ENCODE measurements around the gene SLF2. TPM values are rescaled to one million over a fixed set of nuclear protein-coding genes. Genes with fewer than 3 reads are reported as not detected.

The SLF2 gene
- total and polyA plus RNA-seq, 4 donors, result 4.0 to 18.8 (median 12.1) TPM

GRCh38 chr10:100943508-100943907 is 30.7 kb downstream of the SLF2 start:
- Histone ChIP-seq H3K9me3 (ENCODE audit: control insufficient read depth in 4 of 4, low read length in 3 of 4) (no peaks in the 10 kb centered on the region), H3K9ac (ENCODE audit: low read depth in 1 of 2, low read length in 2 of 2) (no peak overlapping the region), H3K36me3 (ENCODE audit: control insufficient read depth in 4 of 4, insufficient read depth in 3 of 4, low read depth in 1 of 4, low read length in 3 of 4) (peaks cover 10 to 70% (median 52%) of the 10 kb centered on the region in 4 donors), H3K27me3 (ENCODE audit: control insufficient read depth in 4 of 4, insufficient read depth in 4 of 4, low read length in 3 of 4) (no peaks in the 10 kb centered on the region), H3K4me1 (ENCODE audit: control insufficient read depth in 4 of 4, insufficient read depth in 4 of 4, low read length in 3 of 4) (no peaks in the 10 kb centered on the region), H3K27ac (ENCODE audit: low read depth in 1 of 2, low read length in 2 of 2) (no peak overlapping the region), H3K4me3 (ENCODE audit: low read depth in 1 of 3, low read length in 3 of 3) (no peak overlapping the region)
- no peak for TF ChIP-seq TAF1 (conservative IDR thresholded peaks at IDR 0.05)
- TF ChIP-seq RXRA (IDR thresholded peaks at IDR 0.05), result no peak
- TF ChIP-seq GABPA (IDR thresholded peaks at IDR 0.05 in 1 of 2, conservative IDR thresholded peaks at IDR 0.05 in 1 of 2), result no peak
- TF ChIP-seq NR2F2 (IDR thresholded peaks at IDR 0.05), result no peak
- TF ChIP-seq ZBTB33 (IDR thresholded peaks at IDR 0.05), result no peak
- DNase-seq (ENCODE audit: low spot score), result no peak

- Histone ChIP-seq H3K27me3 (ENCODE audit: control insufficient read depth in 4 of 4, insufficient read depth in 4 of 4, low read length in 3 of 4) (no peaks in the 10 kb centered on the region), H3K9me3 (ENCODE audit: control insufficient read depth in 4 of 4, low read length in 3 of 4) (no peaks in the 10 kb centered on the region), H3K27ac (ENCODE audit: low read depth in 1 of 2, low read length in 2 of 2) (no peak overlapping the region), H3K4me1 (ENCODE audit: control insufficient read depth in 4 of 4, insufficient read depth in 4 of 4, low read length in 3 of 4) (no peaks in the 10 kb centered on the region), H3K9ac (ENCODE audit: low read depth in 1 of 2, low read length in 2 of 2) (no peak overlapping the region), H3K4me3 (ENCODE audit: low read depth in 1 of 3, low read length in 3 of 3) (no peak overlapping the region), H3K36me3 (ENCODE audit: control insufficient read depth in 4 of 4, insufficient read depth in 3 of 4, low read depth in 1 of 4, low read length in 3 of 4) (peaks cover 6 to 76% (median 56%) of the 10 kb centered on the region in 4 donors)
- no peak for TF ChIP-seq JUND (IDR thresholded peaks at IDR 0.05)
- no peak for TF ChIP-seq SP1 (IDR thresholded peaks at IDR 0.05)
- TF ChIP-seq, protein P1, sequence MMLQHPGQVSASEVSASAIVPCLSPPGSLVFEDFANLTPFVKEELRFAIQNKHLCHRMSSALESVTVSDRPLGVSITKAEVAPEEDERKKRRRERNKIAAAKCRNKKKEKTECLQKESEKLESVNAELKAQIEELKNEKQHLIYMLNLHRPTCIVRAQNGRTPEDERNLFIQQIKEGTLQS (IDR thresholded peaks at IDR 0.05), result no peak
- TF ChIP-seq YY1 (IDR thresholded peaks at IDR 0.05), result no peak
- TF ChIP-seq, protein P2, sequence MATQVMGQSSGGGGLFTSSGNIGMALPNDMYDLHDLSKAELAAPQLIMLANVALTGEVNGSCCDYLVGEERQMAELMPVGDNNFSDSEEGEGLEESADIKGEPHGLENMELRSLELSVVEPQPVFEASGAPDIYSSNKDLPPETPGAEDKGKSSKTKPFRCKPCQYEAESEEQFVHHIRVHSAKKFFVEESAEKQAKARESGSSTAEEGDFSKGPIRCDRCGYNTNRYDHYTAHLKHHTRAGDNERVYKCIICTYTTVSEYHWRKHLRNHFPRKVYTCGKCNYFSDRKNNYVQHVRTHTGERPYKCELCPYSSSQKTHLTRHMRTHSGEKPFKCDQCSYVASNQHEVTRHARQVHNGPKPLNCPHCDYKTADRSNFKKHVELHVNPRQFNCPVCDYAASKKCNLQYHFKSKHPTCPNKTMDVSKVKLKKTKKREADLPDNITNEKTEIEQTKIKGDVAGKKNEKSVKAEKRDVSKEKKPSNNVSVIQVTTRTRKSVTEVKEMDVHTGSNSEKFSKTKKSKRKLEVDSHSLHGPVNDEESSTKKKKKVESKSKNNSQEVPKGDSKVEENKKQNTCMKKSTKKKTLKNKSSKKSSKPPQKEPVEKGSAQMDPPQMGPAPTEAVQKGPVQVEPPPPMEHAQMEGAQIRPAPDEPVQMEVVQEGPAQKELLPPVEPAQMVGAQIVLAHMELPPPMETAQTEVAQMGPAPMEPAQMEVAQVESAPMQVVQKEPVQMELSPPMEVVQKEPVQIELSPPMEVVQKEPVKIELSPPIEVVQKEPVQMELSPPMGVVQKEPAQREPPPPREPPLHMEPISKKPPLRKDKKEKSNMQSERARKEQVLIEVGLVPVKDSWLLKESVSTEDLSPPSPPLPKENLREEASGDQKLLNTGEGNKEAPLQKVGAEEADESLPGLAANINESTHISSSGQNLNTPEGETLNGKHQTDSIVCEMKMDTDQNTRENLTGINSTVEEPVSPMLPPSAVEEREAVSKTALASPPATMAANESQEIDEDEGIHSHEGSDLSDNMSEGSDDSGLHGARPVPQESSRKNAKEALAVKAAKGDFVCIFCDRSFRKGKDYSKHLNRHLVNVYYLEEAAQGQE (IDR thresholded peaks at IDR 0.05), result no peak
- no peak for TF ChIP-seq FOXA1 (IDR thresholded peaks at IDR 0.05)
- TF ChIP-seq EGR1 (IDR thresholded peaks at IDR 0.05; ENCODE audit: low read depth in 2 of 2), result no peak
- TF ChIP-seq HNF4A (conservative IDR thresholded peaks at IDR 0.05), result no peak
- TF ChIP-seq, protein P3, sequence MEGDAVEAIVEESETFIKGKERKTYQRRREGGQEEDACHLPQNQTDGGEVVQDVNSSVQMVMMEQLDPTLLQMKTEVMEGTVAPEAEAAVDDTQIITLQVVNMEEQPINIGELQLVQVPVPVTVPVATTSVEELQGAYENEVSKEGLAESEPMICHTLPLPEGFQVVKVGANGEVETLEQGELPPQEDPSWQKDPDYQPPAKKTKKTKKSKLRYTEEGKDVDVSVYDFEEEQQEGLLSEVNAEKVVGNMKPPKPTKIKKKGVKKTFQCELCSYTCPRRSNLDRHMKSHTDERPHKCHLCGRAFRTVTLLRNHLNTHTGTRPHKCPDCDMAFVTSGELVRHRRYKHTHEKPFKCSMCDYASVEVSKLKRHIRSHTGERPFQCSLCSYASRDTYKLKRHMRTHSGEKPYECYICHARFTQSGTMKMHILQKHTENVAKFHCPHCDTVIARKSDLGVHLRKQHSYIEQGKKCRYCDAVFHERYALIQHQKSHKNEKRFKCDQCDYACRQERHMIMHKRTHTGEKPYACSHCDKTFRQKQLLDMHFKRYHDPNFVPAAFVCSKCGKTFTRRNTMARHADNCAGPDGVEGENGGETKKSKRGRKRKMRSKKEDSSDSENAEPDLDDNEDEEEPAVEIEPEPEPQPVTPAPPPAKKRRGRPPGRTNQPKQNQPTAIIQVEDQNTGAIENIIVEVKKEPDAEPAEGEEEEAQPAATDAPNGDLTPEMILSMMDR (IDR thresholded peaks at IDR 0.05; ENCODE audit: low read depth, low read length, missing input control), result no peak
- TF ChIP-seq RAD21 (IDR thresholded peaks at IDR 0.05), result no peak
- TF ChIP-seq FOXA2 (IDR thresholded peaks at IDR 0.05), result no peak
- TF ChIP-seq RXRA (IDR thresholded peaks at IDR 0.05), result no peak
- no peak for TF ChIP-seq HNF4G (IDR thresholded peaks at IDR 0.05)
- TF ChIP-seq TAF1 (conservative IDR thresholded peaks at IDR 0.05), result no peak
- no peak for TF ChIP-seq MAX (IDR thresholded peaks at IDR 0.05)
- TF ChIP-seq GABPA (IDR thresholded peaks at IDR 0.05 in 1 of 2, conservative IDR thresholded peaks at IDR 0.05 in 1 of 2), result no peak
- no peak for DNase-seq (ENCODE audit: low spot score)
Observed at GRCh38 chr10:100945754-100946153, 33.0 kb downstream of the SLF2 start.

All from liver (tissue), 9 donors.